Psoas muscle (tissue), 8 donors: Measurements from ENCODE around the gene VAV2. TPM values are rescaled to one million over a fixed set of nuclear protein-coding genes. Genes with fewer than 3 reads are reported as not detected.

Source experiments
- ATAC-seq, 4 donors: fragments of 200-7000 bp; cut with Tn5 transposase; one replicate each; pipeline ENCODE4 v1.9.1; 2020; ENCODE audit warnings: moderate library complexity in 3 of 4, mild to moderate bottlenecking in 2 of 4
- DNase-seq, 2 donors: peaks; one replicate each; pipeline ENCODE4 v3.0.0-alpha.2; 2020
- H3K27ac ChIP-seq: fragments of 200-600 bp; one replicate; pipeline ENCODE4 v1.8.0; 2022
- H3K27me3 ChIP-seq, 3 donors: fragments of 200-600 bp in 1 of 3; one replicate each; pipeline versions ENCODE4 v1.6.1 to v1.8.0; 2013 to 2022; ENCODE audit warnings: low read length in 2 of 3, mild to moderate bottlenecking in 2 of 3, moderate library complexity in 1 of 3; ENCODE audit not compliant: insufficient read depth in 3 of 3
- H3K36me3 ChIP-seq, 2 donors: fragments of 200-600 bp in 1 of 2; one replicate each; pipeline versions ENCODE4 v1.6.1 to v1.8.0; 2013 to 2022; ENCODE audit warnings: low read depth in 1 of 2, mild to moderate bottlenecking in 1 of 2, moderate library complexity in 1 of 2; ENCODE audit not compliant: insufficient read depth in 1 of 2
- H3K4me1 ChIP-seq: fragments of 200-600 bp; one replicate; pipeline ENCODE4 v1.8.0; 2022
- H3K4me3 ChIP-seq: fragments of 200-600 bp; one replicate; pipeline ENCODE4 v1.8.0; 2022; ENCODE audit warnings: mild to moderate bottlenecking
- H3K9me3 ChIP-seq: fragments of 200-600 bp; one replicate; pipeline ENCODE4 v1.8.0; 2022
- CTCF ChIP-seq: fragments of 200-600 bp; IDR thresholded peaks from one replicate; pipeline ENCODE4 v1.8.0; 2022; ENCODE audit warnings: antibody characterized with exemption
- WGBS, 3 donors: extraction: QIAGEN DNeasy Blood & Tissue Kit; methylation state at CpG; one replicate each; pipeline versions ENCODE4 v1.1.6 to v1.1.7; 2013; 5-methylcytosine and 5-hydroxymethylcytosine counted together
- intact Hi-C, 2 donors: fragments of 100-400 bp; cut with DNase I; formaldehyde crosslinking; loops; one replicate each; pipeline versions ENCODE4 v1.11.0 to v1.14.2; 2022
- polyA plus RNA-seq, 3 donors: library from polyadenylated mRNA; stranded (reverse); fragments of 200-250 nt; gene quantifications; one replicate each; pipeline ENCODE4 v1.2.3, GENCODE V29; 2013
- total RNA-seq, 4 donors: library from RNA; stranded (reverse); fragmentation: NEBNext Ultra II Directional in 2 of 4; extraction: Animal tissue kit (Norgen Biotek cat#: 25700) in 2 of 4; gene quantifications; one replicate each; pipeline versions ENCODE4 v1.2.1 to v1.2.4, GENCODE V29; 2021 to 2023
- donor health status: healthy with polysubstance abuse.
- donor health status: DM: no; HTN: no; CAD: no; lungs with moderate emphysema.
- donor health status: Bipolar disorder and iron deficiency.
- donor health status: healthy.
- donor health status: DM: yes; HTN: yes; CAD: no.
- donor health status: DM: no; HTN: no; CAD: no.
- donor health status: DM: no; HTN: no; CAD: no.
- donor health status: DM: yes; HTN: yes; CAD: no.

VAV2 gene
- total and polyA plus RNA-seq, 7 donors, result 0.70 to 2.9 (median 1.4) TPM

GRCh38 chr9:133974631-133975341 lies 17.3 kb downstream of the VAV2 start:
- no peaks in the 10 kb centered on the region for H3K9me3 ChIP-seq
- no peak overlapping the region for H3K27ac ChIP-seq
- DNase-seq, result peak in 1 of 2 donors; percentile 22
- H3K4me1 ChIP-seq, result peaks cover 5% of the 10 kb centered on the region
- no peak overlapping the region for H3K4me3 ChIP-seq
- no peak for ATAC-seq
- intact Hi-C loops, result no loop called here
- no peaks in the 10 kb centered on the region for H3K36me3 ChIP-seq
- 86 to 92% (median 87%) methylated on average over 20 of the region's 20 CpGs for WGBS, 3 donors
- peaks cover 0 to 27% (median 2%) of the 10 kb centered on the region in 3 donors for H3K27me3 ChIP-seq
- TF ChIP-seq CTCF, result no peak

- Histone ChIP-seq H3K4me3 (no peak overlapping the region), H3K36me3 (no peaks in the 10 kb centered on the region), H3K9me3 (no peaks in the 10 kb centered on the region), H3K27me3 (peaks cover 0 to 21% (median 2%) of the 10 kb centered on the region in 3 donors), H3K27ac (no peak overlapping the region), H3K4me1 (no peaks in the 10 kb centered on the region)
- peak in 1 of 2 donors; percentile 28 for DNase-seq
- TF ChIP-seq CTCF, result no peak
- no peak for ATAC-seq
- 84 to 87% (median 87%) methylated on average over 22 of the region's 22 CpGs for WGBS, 3 donors
- intact Hi-C loops, result no loop called here
These were observed 18.1 kb downstream of the VAV2 start for GRCh38 chr9:133973791-133974630.

GRCh38 chr9:133973111-133973790 lies 18.9 kb downstream of the VAV2 start:
- ATAC-seq, result no peak
- no peak overlapping the region for H3K4me3 ChIP-seq
- WGBS, 3 donors, result 68 to 75% (median 75%) methylated on average over 24 of the region's 24 CpGs
- H3K36me3 ChIP-seq, result no peaks in the 10 kb centered on the region
- intact Hi-C loops, result no loop called here
- H3K27ac ChIP-seq, result no peak overlapping the region
- peak in 1 of 2 donors; percentile 26 for DNase-seq
- no peaks in the 10 kb centered on the region for H3K4me1 ChIP-seq
- TF ChIP-seq CTCF, result no peak
- H3K9me3 ChIP-seq, result no peaks in the 10 kb centered on the region
- peaks cover 0 to 15% (median 2%) of the 10 kb centered on the region in 3 donors for H3K27me3 ChIP-seq

GRCh38 chr9:133971981-133972941 lies 19.9 kb downstream of the VAV2 start:
- no peak overlapping the region for H3K27ac ChIP-seq
- H3K4me3 ChIP-seq, result no peak overlapping the region
- TF ChIP-seq CTCF, result no peak
- DNase-seq, result peak in 1 of 2 donors; percentile 35
- no peaks in the 10 kb centered on the region for H3K9me3 ChIP-seq
- no peaks in the 10 kb centered on the region for H3K36me3 ChIP-seq
- intact Hi-C loops, result no loop called here
- H3K4me1 ChIP-seq, result no peaks in the 10 kb centered on the region
- no peak for ATAC-seq
- 84 to 94% (median 86%) methylated on average over 30 of the region's 30 CpGs for whole genome bisulfite sequencing, 3 donors
- H3K27me3 ChIP-seq, result peaks cover 0 to 11% (median 2%) of the 10 kb centered on the region in 3 donors
